OCI-M1 (cell line): ENCODE data around the gene CCNI2.

Source experiments
- DNase-seq: peaks from one replicate; lab custom pipeline; 2025; lab: John Stamatoyannopoulos, UW

Gene CCNI2

DNA sequence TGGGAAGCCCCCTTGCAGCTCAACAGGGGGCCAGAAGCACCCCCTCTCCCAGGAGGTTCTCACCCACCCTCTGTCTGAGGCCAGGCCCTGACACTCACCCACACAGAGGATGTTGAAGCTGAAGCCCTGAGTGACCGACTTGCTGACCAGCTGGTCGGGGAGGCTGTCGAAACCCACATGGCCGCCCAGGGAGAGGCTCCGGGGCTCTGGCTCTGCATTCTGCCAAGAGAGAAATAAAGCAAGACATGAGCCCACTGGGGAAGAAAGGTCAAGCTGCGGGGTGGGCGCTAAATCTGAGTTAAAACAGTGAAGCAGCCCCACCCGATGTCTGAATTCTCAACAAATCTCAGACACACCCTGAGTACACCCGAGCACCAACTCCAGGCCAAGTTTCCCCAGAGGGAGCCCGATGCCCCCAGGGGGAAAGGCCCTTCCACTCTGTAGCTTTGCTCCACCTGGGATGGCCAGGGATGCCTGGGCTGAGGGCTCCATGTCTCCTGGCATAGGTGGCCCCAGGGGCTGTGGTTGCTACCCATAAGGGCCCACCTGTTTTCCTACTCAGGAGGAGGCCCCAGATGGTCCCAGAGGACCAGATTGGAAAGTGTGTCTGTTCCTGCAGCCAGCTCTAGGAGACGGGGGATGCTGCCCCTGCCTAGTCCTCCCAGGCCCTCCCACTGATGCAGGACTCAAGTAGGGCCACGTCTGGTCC is 18.2 kb downstream of the CCNI2 start:
- DNase-seq = no peak

DNA sequence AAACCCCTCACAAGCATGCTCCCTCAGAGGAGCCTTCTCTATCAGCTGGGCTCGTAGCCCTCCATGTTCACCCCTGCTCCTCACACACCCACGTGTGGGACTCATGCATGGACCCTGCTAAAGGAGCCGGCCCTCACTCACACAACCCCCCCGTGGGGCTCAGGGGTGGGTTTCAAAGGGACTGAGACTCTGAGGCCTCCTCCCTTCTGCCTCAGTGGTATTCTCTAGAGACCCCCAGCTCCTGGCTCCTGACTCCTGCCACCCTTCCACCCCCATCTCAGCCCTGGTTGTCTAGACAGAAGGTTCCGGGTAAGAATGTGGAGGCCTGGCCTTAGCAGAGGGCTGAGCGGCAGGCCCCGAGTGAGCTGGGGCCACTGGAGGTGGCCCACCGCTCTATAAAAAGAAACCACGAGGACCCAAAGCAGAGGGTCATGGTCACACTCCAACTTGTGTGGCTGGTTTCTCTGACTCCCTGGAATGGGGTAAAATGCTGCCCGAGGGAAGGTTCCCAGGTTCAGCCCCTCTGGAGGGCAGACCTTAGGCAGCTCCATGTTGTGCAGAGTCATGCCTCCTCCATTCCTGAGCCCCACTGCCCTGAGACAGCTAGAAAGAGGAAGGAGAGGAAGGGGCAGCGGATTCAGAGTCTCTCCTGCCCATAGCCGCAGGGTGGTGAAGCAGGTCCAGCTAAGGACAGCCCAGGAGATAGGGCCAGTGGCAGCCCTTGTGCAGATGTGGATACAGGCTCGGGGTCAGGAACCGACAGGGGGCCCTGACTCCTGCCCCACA is 19.0 kb downstream of the CCNI2 start:
- no peak for DNase-seq

DNA sequence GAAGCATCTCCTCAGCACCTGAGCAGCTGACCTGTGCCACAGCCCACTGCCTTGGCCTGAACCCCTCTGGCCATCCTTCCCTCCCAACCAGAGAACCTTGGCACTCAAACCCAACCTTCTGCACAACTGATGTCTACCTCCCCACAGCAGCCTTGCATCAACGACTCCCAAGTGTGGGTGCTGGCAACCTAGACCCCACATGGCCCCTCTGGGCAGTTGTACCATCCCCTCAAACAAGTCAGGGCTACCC is 19.5 kb downstream of the CCNI2 start:
- no peak for DNase-seq

DNA sequence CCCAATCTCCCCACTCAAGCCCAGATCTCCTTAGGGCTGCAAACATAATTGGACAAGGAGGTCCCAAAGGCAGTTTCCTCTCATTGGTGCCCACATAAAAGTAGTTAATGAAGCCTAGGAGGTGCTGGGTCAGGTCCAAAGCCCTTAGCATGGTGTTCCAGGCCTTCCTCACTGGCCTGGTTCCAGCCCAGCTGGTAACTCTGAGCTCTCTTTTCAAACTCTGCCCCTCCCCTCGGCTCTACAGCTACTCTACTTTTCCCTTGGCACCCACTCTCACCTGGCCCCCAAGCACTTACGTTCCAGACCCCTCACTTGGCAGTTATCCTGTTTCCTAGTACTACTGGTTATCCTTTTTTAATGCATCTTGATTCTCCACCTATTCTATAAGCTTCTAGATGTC is 19.9 kb downstream of the CCNI2 start:
- DNase-seq = no peak

DNA sequence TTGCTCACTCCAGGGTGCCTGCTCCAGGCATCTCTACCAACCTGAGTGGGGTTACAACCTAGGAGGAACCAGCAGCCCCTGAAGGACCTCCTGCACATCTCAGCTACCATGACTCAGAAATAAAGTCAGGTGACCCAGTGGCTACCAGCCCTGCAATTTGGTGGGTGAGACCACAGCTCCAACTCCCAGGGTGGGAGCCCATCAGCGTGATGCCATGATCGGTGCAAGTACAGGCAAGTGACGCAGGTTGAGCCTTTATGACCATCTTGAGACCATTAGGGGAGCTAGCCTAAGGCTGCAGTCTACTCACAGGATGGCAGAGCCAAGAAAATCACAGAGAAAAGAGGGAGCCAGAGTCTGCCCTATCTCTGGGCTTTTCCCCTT is 21.3 kb downstream of the CCNI2 start:
- no peak for DNase-seq

DNA sequence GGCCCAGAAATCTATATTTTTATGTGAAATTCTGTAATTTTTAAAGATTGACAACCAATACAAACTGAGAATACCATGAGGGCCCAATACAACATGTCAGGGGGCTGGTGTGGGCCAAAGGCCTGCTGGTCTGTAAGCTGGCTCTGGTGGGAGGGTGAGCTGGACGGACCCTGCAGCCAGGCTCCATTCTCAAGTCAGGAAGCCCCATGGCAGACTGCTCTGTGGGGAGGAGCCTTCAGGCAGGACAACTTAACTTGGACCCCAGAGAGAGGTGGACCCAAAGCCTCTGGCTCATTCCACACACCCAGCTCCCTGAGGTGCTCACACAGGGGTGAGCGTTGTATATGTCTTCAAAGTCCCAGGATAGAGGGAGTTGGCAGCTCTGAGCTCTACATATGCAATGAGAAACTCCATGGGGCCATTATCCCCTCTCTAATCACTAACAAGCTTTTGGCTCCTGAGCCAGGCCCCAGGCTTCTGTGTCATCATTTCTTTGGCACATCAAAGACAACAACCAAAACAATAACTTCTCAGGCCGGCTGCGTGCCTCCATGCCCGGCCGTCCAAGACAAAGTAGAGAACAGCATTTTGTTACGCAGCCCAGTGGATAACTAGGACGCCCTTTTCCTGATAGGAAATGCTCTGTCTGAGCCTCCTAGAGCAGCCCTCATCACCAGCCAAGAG is 23.4 kb downstream of the CCNI2 start:
- DNase-seq = no peak

DNA sequence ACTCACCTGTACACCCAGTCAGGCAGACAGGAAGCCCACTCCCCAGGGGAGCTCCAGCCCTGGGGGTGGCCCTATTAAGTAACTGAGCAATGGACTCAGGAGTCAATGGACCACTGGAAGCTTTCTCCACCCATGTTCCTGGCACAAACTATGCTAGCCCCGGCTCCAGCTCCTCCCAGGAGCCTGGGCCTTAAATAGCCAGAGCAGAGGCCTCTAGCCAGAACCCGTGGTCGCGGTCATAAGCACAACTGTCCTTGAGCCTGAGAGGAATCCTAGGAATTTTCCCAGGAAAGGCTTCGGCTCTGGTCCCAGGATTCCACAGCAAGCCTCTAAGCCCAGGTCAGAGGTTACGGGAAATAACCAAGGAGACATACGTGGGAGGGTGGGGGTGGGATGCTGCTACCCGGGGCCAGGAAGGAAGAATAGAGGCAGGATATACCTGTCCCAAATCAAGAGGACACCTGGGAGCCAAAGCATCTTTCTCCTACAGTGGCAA is 24.3 kb downstream of the CCNI2 start:
- no peak for DNase-seq

DNA sequence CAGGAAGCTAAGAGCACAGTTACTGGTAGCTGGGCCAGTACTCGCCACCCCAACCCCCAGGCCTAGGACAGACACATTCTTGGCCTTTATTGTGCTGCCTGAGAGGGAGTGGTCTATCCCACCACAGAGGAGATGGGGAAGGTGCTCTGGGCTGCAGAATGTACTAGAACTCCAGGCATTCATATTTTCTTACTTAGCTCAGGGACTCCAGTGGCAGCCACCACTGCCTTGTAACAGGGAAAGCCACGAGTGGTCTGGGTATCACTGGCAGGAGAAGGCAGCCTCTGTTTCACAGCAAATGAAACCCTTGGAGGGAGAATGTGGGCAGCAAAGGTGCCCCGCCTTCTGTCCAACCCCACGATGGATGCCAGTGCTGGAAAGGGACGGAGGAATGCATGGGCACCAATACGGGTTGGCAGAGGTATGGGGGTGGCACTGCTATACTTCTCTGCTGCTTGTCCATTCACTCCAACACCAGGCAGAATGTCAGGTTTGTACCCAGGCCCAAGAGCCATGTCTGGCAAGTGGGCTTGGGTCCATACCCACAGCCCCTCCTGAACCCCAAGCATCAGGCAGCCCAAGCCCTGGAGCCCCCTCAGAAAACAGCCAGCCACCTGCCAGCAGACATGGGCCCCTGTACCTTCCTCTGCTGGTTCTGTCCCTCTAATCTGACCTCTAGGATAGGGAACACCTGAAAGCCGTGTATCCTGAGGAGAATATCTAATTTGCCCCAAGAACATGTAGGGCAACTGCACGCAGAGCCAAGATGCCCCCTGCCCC is 25.3 kb downstream of the CCNI2 start:
- no peak for DNase-seq

DNA sequence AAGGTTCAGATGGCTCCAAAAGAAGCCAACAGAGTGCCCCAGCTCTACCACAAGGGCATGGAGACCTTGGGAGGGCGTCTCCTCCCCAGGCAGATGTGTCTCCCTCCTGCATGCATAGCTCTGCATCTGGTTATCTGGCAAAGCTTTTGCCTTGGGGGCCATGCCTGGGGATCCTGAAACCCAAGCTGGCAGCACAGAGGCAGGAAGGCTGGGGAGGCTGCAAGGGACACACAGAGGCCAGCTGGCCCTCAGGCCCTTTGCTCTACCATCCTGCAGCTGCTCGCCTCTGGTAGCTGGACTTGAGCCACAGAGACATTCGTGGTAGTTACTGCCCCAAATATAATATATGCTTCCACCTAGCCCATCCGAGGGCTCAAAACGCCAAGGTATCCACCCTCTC is 25.9 kb downstream of the CCNI2 start:
- DNase-seq = no peak

DNA sequence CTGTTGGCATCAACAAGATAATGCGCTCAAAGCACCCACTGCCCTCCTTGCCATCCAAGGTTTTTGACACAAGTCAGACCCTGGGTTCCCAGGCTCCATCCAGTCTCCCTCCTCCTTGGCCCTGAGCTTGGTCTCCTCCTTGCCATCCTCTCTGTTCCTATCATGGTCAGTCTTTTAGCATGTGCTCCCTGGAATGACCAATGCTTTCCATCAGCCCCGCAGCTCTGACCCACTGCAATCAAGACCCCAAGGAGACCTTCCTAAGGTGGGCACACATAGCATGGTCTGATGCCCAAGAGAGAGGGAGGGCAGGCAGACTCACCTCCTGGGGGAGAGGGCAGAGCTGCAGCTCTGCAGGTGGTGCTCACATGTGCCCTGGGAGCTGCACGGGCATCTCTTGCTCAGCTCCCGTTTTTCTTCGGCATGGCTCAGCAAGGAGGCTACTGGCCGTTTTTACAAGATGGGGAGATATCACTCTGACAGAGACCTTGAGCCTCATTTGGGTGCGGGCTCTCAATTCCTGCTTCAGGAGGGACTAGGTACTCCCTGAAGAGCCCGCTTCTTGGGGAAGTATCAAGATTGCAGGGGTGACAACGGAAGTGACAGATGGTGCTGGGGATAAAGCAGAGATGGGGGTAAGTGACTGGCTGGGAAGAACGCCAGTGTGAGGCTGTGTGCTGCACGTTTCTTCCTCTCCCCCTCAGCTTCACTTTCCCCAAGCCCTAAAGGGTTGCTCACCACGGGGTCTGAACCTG is 26.6 kb downstream of the CCNI2 start:
- DNase-seq = peak; percentile 45

DNA sequence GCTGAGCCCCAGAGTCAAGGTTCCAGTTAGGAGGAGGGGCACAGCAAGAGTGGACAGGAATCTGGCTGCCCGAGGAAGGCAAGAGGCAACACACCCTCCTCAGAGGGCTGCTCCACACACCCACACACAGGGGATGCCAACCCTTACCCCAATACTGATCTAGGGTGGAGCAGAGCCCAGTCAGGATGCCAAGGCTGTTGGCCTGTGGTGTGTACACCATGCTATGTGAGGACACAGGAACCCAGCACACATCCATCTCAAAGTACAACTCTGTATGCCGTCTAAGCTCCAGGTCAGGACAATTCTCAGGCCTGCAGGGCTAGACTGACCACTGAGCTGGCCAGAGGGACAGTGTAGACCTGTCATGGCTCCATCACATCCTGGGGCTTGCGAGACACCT is 27.2 kb downstream of the CCNI2 start:
- no peak for DNase-seq

DNA sequence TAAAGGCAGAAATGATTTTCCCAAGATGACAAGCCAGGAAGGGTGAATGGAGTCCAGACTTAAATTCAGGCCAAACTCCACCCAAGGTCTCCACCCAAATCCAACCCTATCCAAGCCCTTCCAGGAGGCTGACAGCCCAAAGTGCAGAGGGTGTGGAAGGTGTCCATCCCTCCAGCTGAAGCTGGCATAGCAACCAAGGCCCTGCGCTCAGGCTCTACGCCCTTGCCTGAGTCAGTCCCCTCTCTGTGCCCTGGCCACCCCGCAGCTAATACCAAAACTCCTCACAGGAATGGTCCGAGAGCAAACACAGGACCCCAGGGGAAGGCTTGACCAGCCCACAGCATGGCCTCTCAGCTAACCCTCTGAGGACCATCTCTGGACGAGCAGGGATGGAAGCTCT is 27.7 kb downstream of the CCNI2 start:
- DNase-seq = no peak

DNA sequence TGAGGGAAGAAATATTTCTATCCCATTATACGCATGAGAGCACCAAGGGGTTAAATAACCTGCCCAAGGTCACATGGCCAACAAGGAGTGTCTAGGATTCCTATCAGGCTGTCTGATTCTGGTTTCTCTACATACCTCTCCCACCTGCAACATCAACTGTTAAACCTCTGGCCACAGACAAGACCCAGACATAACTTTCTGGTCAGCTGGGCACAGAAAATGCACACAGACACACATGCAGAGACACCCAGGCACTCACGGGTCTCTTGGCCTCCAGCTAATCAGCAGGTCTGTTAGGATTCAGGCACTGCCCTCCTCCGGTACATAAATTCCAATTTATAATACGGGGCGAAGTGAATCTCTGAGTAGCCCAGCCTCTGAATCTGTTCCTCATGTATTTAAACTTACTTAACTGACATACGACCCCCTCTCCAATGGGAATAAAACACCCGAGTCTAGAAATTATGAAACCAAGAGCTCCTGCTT is 28.3 kb downstream of the CCNI2 start:
- peak; percentile 40 for DNase-seq

DNA sequence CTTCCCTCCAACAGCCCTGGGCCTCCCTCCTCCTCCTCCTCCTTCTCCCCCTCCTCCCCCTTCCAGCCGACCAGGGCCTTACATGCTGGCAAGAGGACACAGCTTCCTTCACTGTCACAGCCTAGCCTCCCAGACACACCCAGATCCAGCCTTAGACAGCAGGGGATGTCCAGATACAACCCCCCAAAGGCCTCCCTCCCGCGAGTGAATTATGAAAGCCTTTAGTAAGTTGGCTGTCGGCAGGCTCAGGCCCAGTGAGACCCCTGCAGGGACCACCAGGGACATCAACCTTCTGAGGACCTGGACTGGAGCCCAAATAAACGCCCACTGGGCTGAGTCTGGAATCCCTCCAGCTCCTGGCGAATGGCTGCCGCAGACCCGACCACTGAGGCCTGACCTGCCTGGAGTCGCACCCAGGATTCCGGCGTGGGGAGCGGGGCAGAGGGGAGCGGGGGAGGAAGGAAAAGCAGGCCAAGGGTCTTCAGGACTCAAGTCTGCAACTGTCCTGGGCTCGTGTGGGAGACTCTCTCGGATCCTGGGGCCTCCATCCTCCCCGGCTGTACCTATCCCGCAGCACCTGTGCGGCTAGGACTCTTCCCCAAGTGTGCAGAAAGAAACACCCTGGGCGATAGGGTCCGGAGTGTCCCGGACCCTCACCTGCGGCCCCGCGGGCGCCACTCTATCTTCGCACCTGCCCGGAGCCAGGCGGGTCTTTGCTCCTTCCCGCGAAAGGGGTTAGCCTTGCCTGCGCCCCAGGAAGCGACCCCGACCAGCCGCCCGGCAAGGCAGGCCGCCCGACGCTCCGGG is 29.1 kb downstream of the CCNI2 start:
- DNase-seq = peak; percentile 65

DNA sequence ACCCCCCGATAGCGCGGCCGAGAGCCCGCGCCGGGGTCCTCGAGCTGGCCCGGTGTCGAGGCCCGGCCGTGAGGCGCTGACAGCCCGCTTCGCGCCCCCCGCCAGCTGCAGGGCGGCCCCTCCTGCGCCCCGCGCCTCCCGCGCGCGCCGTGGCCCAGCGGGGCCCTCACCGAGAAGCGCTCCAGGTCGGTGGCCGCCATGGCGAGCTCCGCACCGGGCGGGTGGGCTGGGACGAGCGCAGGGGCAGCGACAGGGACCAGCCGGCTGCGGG is 29.6 kb downstream of the CCNI2 start:
- DNase-seq = no peak

DNA sequence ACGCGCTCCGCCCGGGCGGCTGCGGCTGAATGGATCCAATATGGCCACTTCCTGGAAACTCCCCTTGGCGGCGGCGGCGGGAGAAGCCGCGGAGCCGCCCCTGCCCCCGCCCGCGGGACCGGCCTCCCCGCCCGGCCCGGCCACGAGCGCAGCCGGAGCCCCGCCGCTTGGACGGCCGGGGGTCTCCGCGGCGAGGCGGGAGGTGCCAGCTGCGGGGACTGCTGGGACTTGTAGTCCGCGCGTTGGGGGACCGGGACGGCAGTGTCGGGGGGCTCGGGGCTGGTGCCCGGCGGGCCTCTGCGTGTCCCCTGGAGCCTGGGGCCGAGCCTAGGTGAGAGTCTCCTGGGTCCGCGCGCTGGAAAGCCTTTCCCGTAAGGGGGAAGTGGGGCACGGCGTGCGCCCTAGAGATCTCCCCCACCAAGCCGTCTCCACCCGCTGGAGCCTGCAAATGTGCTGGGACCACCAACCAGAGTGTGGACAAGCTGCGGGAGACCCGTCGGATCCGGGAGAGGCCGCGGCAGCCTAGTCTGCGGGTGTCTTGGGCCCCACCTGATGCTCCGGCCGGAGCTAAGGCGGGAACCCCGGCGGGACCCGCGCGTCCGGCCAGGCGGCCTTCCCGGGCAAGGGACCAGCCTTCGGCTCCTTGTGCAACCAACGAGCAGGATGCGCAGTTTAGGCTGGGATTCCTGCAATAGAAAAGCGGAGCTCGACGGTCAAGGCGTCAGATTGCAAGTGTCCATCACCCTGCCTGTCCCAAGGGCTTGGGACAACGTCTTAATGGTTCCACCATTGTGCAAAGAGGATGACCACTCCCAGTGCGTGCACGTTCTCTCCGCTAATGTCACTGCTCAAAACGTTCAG is 30.2 kb downstream of the CCNI2 start, which contains the start of gene SEPTIN8:
Gene SEPTIN8, minus strand, starts transcription at position 31 of the 861 bp plus-strand sequence. CDS start 102 bp downstream, outside the sequence.
- DNase-seq = peak; percentile 42

DNA sequence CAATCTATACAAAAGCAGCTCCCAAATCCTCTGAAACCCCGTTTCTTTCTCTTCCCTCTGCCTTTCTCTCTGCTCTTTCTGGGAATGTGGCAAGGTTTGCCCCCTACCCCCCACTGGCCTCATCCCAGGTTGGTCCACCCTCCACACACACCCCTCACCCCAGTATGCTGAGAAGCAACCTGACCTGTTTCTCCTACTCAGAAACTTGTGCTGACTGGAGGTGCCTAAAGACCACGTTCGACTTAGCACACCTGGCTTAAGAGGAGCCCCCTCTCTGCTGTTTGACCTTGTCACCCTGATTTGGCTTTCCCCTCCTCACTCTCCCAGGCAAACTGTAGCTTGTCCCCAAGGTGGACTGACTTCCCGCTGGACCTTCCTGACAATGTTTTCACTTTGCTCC is 30.9 kb downstream of the CCNI2 start:
- DNase-seq = no peak

DNA sequence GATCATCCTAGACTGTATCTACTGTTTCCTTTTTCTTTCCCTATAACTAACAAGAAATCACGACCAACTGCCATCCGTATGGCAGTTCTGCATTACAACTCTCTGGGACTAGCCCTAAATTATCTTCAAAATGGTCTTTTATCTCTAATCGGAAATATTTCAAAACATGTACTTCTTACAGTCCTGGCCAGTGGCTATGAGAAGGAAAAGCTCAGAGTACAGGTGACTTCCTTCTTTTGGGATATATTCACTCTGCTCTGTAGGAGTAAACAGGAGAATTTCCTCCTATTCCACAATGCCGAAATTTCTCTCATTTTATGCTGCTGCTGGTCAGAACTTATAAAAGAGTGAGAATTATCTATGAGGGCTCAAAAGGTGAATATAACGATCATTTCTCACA is 31.6 kb downstream of the CCNI2 start:
- DNase-seq = peak; percentile 22

DNA sequence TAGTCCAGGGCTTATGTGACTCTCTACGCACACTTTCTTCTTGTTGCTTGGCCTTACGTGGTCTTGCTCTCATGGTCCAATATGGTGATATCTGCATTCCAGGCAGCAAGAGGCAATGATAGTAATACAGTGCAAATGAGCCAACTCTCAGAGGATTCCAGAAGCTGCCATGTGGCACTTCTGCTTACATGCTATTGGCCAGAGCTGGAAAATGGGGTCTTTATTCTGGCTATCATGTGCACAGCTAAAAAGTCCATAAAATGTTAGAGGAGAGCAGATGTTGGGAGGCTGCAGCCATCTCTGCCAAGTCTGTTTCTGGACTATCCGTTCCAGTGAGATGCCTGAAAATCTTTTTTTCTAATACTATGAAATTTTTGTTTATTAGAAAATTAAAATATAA is 32.7 kb downstream of the CCNI2 start:
- no peak for DNase-seq

DNA sequence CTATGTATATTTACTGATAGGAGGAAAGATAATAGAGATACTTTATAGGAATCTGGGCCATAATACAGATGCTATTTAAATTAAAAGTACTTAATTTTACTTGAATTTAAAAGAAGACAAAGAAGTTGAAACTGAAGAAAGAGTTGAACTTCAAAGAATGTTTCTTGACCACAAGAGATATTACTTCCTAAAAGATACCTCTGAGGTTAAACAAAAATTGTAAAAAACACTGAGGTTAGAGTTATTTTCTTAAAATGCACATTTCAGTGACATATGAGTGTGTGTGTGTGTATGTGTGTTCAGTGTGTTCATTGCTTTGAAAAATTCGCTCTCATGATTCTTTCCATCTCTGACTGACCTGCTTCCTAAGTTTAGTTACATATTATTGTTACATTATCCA is 33.4 kb downstream of the CCNI2 start:
- DNase-seq = no peak
